DND-41 (cell line): Measurements from ENCODE around the gene SLC43A3.

Source experiments
- EZH2 ChIP-seq: IDR thresholded peaks from 3 replicates; pipeline ENCODE4 v1.6.1; 2012; ENCODE audit warnings: borderline replicate concordance, low read depth, mild to moderate bottlenecking, moderate library complexity, low read length, inconsistent platforms; ENCODE audit not compliant: severe bottlenecking
- TF ChIP-seq, protein P1 (sequence below): IDR thresholded peaks from 2 replicates; pipeline ENCODE4 v1.5.1; 2012; ENCODE audit warnings: borderline replicate concordance, low read length, moderate library complexity, mild to moderate bottlenecking; ENCODE audit not compliant: poor library complexity, severe bottlenecking; ENCODE audit errors: extremely low read depth

- TF ChIP-seq, protein P1, sequence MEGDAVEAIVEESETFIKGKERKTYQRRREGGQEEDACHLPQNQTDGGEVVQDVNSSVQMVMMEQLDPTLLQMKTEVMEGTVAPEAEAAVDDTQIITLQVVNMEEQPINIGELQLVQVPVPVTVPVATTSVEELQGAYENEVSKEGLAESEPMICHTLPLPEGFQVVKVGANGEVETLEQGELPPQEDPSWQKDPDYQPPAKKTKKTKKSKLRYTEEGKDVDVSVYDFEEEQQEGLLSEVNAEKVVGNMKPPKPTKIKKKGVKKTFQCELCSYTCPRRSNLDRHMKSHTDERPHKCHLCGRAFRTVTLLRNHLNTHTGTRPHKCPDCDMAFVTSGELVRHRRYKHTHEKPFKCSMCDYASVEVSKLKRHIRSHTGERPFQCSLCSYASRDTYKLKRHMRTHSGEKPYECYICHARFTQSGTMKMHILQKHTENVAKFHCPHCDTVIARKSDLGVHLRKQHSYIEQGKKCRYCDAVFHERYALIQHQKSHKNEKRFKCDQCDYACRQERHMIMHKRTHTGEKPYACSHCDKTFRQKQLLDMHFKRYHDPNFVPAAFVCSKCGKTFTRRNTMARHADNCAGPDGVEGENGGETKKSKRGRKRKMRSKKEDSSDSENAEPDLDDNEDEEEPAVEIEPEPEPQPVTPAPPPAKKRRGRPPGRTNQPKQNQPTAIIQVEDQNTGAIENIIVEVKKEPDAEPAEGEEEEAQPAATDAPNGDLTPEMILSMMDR: peak; percentile 97
- no peak for TF ChIP-seq EZH2
These were observed 30.2 kb upstream of the SLC43A3 start for GRCh38 chr11:57456960-57457642.
